Measurements from ENCODE around the gene ZNF519.

DNA sequence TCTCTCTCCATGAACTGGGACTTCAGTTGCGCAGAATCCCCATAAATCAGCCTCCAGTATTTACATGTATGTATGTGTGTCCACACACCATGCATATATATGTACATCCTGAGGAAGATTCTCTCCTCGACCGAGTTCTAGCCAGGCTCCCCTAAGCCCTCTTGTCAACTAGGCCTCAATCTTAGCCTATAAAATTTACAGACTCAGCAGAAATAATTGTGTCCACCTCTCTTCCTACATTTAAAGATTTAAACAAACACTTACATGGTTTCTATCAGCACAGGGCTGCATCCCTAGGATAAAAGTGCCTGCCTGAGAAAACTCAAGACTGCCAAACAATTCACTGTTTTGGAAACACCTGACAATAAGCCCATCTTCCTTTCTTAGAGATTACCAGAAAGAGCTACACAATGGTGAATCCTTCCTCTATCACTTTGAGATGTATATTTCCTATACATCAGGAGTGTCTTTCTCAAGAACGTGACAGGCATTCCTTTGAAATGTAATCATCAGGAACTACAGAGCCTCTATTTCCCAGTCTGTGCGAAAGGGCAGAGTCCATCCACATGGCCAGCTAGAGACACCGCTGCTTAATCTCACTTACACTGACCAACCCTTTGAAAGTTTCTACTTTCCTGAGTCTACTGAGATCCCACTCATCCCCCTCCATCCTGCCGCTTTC, 39.5 kb downstream of the ZNF519 start:
- TF ChIP-seq SUZ12 (IDR thresholded peaks at IDR 0.05) (no peak), TARDBP (IDR thresholded peaks at IDR 0.05) (no peak), FOXA1 (IDR thresholded peaks at IDR 0.05) (no peak), SP1 (IDR thresholded peaks at IDR 0.05) (no peak), ELF4 (IDR thresholded peaks at IDR 0.05) (no peak), NFRKB (IDR thresholded peaks at IDR 0.05) (no peak), HDGF (IDR thresholded peaks at IDR 0.05; ENCODE audit: borderline replicate concordance) (no peak), FOXK2 (IDR thresholded peaks at IDR 0.05) (no peak), FOXM1 (IDR thresholded peaks at IDR 0.05; ENCODE audit: borderline replicate concordance) (no peak), L3MBTL2 (conservative IDR thresholded peaks at IDR 0.05) (no peak), LEF1 (IDR thresholded peaks at IDR 0.05; ENCODE audit: borderline replicate concordance) (no peak)
- TF ChIP-seq, protein P1, sequence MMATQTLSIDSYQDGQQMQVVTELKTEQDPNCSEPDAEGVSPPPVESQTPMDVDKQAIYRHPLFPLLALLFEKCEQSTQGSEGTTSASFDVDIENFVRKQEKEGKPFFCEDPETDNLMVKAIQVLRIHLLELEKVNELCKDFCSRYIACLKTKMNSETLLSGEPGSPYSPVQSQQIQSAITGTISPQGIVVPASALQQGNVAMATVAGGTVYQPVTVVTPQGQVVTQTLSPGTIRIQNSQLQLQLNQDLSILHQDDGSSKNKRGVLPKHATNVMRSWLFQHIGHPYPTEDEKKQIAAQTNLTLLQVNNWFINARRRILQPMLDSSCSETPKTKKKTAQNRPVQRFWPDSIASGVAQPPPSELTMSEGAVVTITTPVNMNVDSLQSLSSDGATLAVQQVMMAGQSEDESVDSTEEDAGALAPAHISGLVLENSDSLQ (IDR thresholded peaks at IDR 0.05): no peak
